IMR-90 (cell line): ENCODE data around the gene SNRPD3. TPM values are rescaled to one million over a fixed set of nuclear protein-coding genes. Genes with fewer than 3 reads are reported as not detected.

ENCODE experiments used
- ATAC-seq: fragments of 200-7000 bp; cut with Tn5 transposase; 2 replicates; pipeline ENCODE4 v1.9.1; 2020; ENCODE audit warnings: low read depth, mild to moderate bottlenecking, moderate library complexity
- BruUV-seq: library from RNA; stranded (reverse); fragments of 400-500 nt; replicated peaks from 2 replicates; lab custom pipeline; 2021; lab: Mats Ljungman, UMichigan
- CTCF ChIA-PET: fragments of 300-600 bp; formaldehyde crosslinking; extraction: SDS; loops from one replicate; lab custom pipeline; 2021; ENCODE audit warnings: antibody characterized with exemption; lab: Yijun Ruan, JAX
- POLR2A ChIA-PET: fragments of 300-600 bp; sonication (Branson Sonifier 250); formaldehyde crosslinking; loops from one replicate; lab custom pipeline; 2022; ENCODE audit warnings: antibody characterized with exemption; ENCODE audit not compliant: unreplicated experiment; lab: Charles Lee
- DNase-seq: peaks from one replicate; pipeline ENCODE4 v3.0.0; 2013
- H2AFZ ChIP-seq: replicated peaks from 2 replicates; pipeline ENCODE3; 2013; ENCODE audit warnings: low read length, mild to moderate bottlenecking; ENCODE audit not compliant: poor library complexity
- H2AK5ac ChIP-seq: 2 replicates; pipeline ENCODE4 v1.6.1; 2013; ENCODE audit warnings: low read depth, low read length, inconsistent platforms
- H2AK9ac ChIP-seq: replicated peaks from 2 replicates; pipeline ENCODE3; 2013; ENCODE audit warnings: mild to moderate bottlenecking, low read depth, low read length, moderate library complexity; ENCODE audit not compliant: poor library complexity
- H2BK120ac ChIP-seq: 2 replicates; pipeline ENCODE4 v1.6.1; 2013; ENCODE audit warnings: low read depth, low read length, inconsistent platforms
- H2BK15ac ChIP-seq: 3 replicates; pipeline ENCODE4 v1.6.1; 2013; ENCODE audit warnings: low read depth, low read length, inconsistent platforms
- H2BK20ac ChIP-seq: 2 replicates; pipeline ENCODE4 v1.6.1; 2013; ENCODE audit warnings: low read depth, mild to moderate bottlenecking, inconsistent platforms, low read length, moderate library complexity
- H2BK5ac ChIP-seq: 2 replicates; pipeline ENCODE4 v1.6.1; 2013; ENCODE audit warnings: mild to moderate bottlenecking, low read depth, low read length, inconsistent platforms; ENCODE audit not compliant: poor library complexity, severe bottlenecking
- H3K14ac ChIP-seq: replicated peaks from 2 replicates; pipeline ENCODE4 v1.6.1; 2013; ENCODE audit warnings: low read depth, low read length, inconsistent platforms
- H3K18ac ChIP-seq: 2 replicates; pipeline ENCODE4 v1.6.1; 2013; ENCODE audit warnings: low read depth, low read length, control low read depth
- H3K23ac ChIP-seq: 2 replicates; pipeline ENCODE4 v1.6.1; 2013; ENCODE audit warnings: low read depth, low read length, inconsistent platforms
- H3K27ac ChIP-seq: 2 replicates; pipeline ENCODE4 v1.5.1; 2013; ENCODE audit warnings: mild to moderate bottlenecking, control low read depth, low read length; ENCODE audit not compliant: insufficient read depth
- H3K27me3 ChIP-seq: 2 replicates; pipeline ENCODE4 v1.6.1; 2013; ENCODE audit warnings: low read length; ENCODE audit not compliant: control insufficient read depth, insufficient read depth
- H3K36me3 ChIP-seq: 2 replicates; pipeline ENCODE4 v1.6.1; 2013; ENCODE audit warnings: low read length, mixed read lengths; ENCODE audit not compliant: control insufficient read depth, insufficient read depth
- H3K4ac ChIP-seq: 2 replicates; pipeline ENCODE4 v1.6.1; 2013; ENCODE audit warnings: low read depth, low read length, inconsistent platforms
- H3K4me1 ChIP-seq: 2 replicates; pipeline ENCODE4 v1.6.1; 2013; ENCODE audit warnings: low read length, mixed read lengths; ENCODE audit not compliant: control insufficient read depth, insufficient read depth
- H3K4me2 ChIP-seq: 2 replicates; pipeline ENCODE4 v1.6.1; 2013; ENCODE audit warnings: low read depth, mild to moderate bottlenecking, control low read depth, low read length, moderate library complexity
- H3K4me3 ChIP-seq: 2 replicates; pipeline ENCODE4 v1.5.1; 2013; ENCODE audit warnings: low read depth, mild to moderate bottlenecking, control low read depth, low read length, moderate library complexity; ENCODE audit not compliant: insufficient read depth
- H3K56ac ChIP-seq: 2 replicates; pipeline ENCODE4 v1.6.1; 2013; ENCODE audit warnings: low read length, inconsistent platforms; ENCODE audit not compliant: insufficient read depth; ENCODE audit errors: extremely low read depth
- H3K79me1 ChIP-seq, 2 experiments: 2 replicates each; pipeline ENCODE4 v1.6.1; 2013; ENCODE audit warnings: low read length in 2 of 2, inconsistent platforms in 1 of 2, low read depth in 1 of 2
- H3K9ac ChIP-seq: 2 replicates; pipeline ENCODE4 v1.6.1; 2013; ENCODE audit warnings: low read depth, low read length, control low read depth
- H3K9me1 ChIP-seq: 2 replicates; pipeline ENCODE4 v1.6.1; 2013; ENCODE audit warnings: low read length, inconsistent platforms; ENCODE audit not compliant: insufficient read depth
- H3K9me3 ChIP-seq: 2 replicates; pipeline ENCODE4 v1.6.1; 2013; ENCODE audit warnings: low read length; ENCODE audit not compliant: control insufficient read depth, insufficient read depth
- H4K20me1 ChIP-seq: 2 replicates; pipeline ENCODE4 v1.6.1; 2013; ENCODE audit warnings: low read length, inconsistent platforms; ENCODE audit not compliant: insufficient read depth
- H4K5ac ChIP-seq: 2 replicates; pipeline ENCODE4 v1.6.1; 2013; ENCODE audit warnings: mild to moderate bottlenecking, low read depth, low read length, control low read depth
- H4K8ac ChIP-seq, 2 experiments: 2 replicates each; pipeline ENCODE4 v1.6.1; 2013; ENCODE audit warnings: low read depth in 2 of 2, low read length in 2 of 2, control low read depth in 1 of 2, inconsistent platforms in 1 of 2
- H4K91ac ChIP-seq: 2 replicates; pipeline ENCODE4 v1.6.1; 2013; ENCODE audit warnings: low read depth, low read length, inconsistent platforms; ENCODE audit not compliant: insufficient read depth
- BHLHE40 ChIP-seq: fragments of 150-350 bp; IDR thresholded peaks from 2 replicates; pipeline ENCODE4 v1.6.1; 2016; ENCODE audit warnings: mild to moderate bottlenecking, low read depth, low read length
- CEBPB ChIP-seq: IDR thresholded peaks from 2 replicates; pipeline ENCODE4 v1.6.1; 2012; ENCODE audit warnings: low read depth, low read length, improper control_type of control experiment
- CHD1 ChIP-seq: IDR thresholded peaks from 2 replicates; pipeline ENCODE4 v1.6.1; 2012; ENCODE audit warnings: low read depth, low read length, improper control_type of control experiment
- MAFK ChIP-seq: IDR thresholded peaks from 2 replicates; pipeline ENCODE4 v1.6.1; 2012; ENCODE audit warnings: low read depth, low read length, improper control_type of control experiment
- NFE2L2 ChIP-seq: fragments of 150-350 bp; IDR thresholded peaks from 2 replicates; pipeline ENCODE4 v1.6.1; 2016; ENCODE audit warnings: low read depth, mild to moderate bottlenecking, low read length
- POLR2A ChIP-seq: IDR thresholded peaks from 2 replicates; pipeline ENCODE4 v1.6.1; 2012; ENCODE audit warnings: mild to moderate bottlenecking, low read depth, low read length
- RAD21 ChIP-seq: IDR thresholded peaks from 2 replicates; pipeline ENCODE4 v1.6.1; 2012; ENCODE audit warnings: low read length, improper control_type of control experiment
- RCOR1 ChIP-seq: IDR thresholded peaks from 2 replicates; pipeline ENCODE4 v1.6.1; 2012; ENCODE audit warnings: mild to moderate bottlenecking, low read length, improper control_type of control experiment; ENCODE audit not compliant: insufficient replicate concordance
- RFX5 ChIP-seq: IDR thresholded peaks from 2 replicates; pipeline ENCODE4 v1.8.0; 2012; ENCODE audit warnings: low read depth, mild to moderate bottlenecking, low read length, moderate library complexity
- SMC3 ChIP-seq: fragments of 150-350 bp; IDR thresholded peaks from 2 replicates; pipeline ENCODE4 v1.6.1; 2016; ENCODE audit warnings: low read depth, mild to moderate bottlenecking, antibody characterized with exemption, low read length, moderate library complexity
- WGBS, 2 experiments: methylation state at CpG; one replicate each; pipeline versions ENCODE4 v1.1.5 to v1.1.7; 2013; ENCODE audit warnings: missing lambda C conversion rate in 2 of 2; ENCODE audit not compliant: insufficient read length in 1 of 2; ENCODE audit errors: extremely low coverage in 2 of 2; 5-methylcytosine and 5-hydroxymethylcytosine counted together
- dilution Hi-C: fragments of 300-500 bp; cut with HindIII; formaldehyde crosslinking; loops from one replicate; pipeline ENCODE4 v1.14.3; 2018; ENCODE audit warnings: low sequenced_read_pairs; ENCODE audit not compliant: unreplicated experiment
- in situ Hi-C: fragments of 300-500 bp; cut with MboI; formaldehyde crosslinking; loops from 3 replicates; pipeline ENCODE4 v1.14.3; 2019; ENCODE audit warnings: low sequenced_read_pairs, inconsistent platforms, mixed read lengths
- intact Hi-C: fragments of 100-400 bp; cut with micrococcal nuclease; formaldehyde crosslinking; loops from 2 replicates; pipeline ENCODE4 v1.10.0; 2022
- polyA plus RNA-seq, 3 experiments: library from polyadenylated mRNA; depleted of rRNA; stranded (reverse); fragments of >200 nt; gene quantifications; 2 replicates each; pipeline ENCODE4 v1.2.3, GENCODE V29; 2012; ENCODE audit warnings: low replicate concordance in 1 of 3
- total RNA-seq: library from RNA; depleted of rRNA; stranded (reverse); fragments of >200 nt; gene quantifications from 2 replicates; pipeline ENCODE4 v1.2.3, GENCODE V29; 2012
- TF ChIP-seq, protein P1 (sequence below): conservative IDR thresholded peaks from 2 replicates; pipeline ENCODE4 v1.5.1; 2012; ENCODE audit warnings: mild to moderate bottlenecking, low read depth, low read length, improper control_type of control experiment
- TF ChIP-seq, protein P2 (sequence below): fragments of 150-350 bp; IDR thresholded peaks from 2 replicates; pipeline ENCODE4 v1.6.1; 2017; ENCODE audit warnings: mild to moderate bottlenecking, antibody characterized with exemption, low read length, low read depth
- TF ChIP-seq, protein P3 (sequence below): fragments of 150-350 bp; IDR thresholded peaks from 2 replicates; pipeline ENCODE4 v1.6.1; 2016; ENCODE audit warnings: low read depth, mild to moderate bottlenecking, low read length, moderate library complexity, borderline replicate concordance

The SNRPD3 gene
- total and polyA plus RNA-seq, 2 of the 4 experiments (the other 2 are of a cell fraction): 158 to 283 TPM

DNA sequence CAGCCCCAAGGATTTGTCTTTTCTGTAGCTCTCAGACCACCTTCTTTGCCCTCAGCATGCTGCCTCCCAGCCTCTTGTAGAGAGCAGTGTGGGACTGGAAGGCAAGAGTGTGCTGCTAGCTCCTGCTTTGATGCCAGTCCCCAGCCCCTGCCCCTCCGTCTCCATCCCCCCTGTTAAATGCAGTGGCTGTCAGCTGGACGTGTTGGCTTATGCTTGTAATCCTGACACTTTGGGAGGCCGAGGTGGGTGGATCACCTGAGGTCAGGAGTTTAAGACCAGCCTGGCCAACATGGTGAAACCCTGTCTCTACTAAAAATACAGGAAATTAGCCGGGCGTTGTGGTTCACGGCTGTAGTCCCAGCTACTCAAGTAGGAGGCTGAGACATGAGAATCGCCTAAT is 15.5 kb downstream of the SNRPD3 start:
- no peak overlapping the region for H2BK20ac ChIP-seq
- TF ChIP-seq RAD21 (no peak), CHD1 (no peak), RCOR1 (no peak), NFE2L2 (no peak), MAFK (no peak), CEBPB (no peak), BHLHE40 (no peak), SMC3 (no peak), RFX5 (no peak), POLR2A (no peak)
- TF ChIP-seq, protein P1, sequence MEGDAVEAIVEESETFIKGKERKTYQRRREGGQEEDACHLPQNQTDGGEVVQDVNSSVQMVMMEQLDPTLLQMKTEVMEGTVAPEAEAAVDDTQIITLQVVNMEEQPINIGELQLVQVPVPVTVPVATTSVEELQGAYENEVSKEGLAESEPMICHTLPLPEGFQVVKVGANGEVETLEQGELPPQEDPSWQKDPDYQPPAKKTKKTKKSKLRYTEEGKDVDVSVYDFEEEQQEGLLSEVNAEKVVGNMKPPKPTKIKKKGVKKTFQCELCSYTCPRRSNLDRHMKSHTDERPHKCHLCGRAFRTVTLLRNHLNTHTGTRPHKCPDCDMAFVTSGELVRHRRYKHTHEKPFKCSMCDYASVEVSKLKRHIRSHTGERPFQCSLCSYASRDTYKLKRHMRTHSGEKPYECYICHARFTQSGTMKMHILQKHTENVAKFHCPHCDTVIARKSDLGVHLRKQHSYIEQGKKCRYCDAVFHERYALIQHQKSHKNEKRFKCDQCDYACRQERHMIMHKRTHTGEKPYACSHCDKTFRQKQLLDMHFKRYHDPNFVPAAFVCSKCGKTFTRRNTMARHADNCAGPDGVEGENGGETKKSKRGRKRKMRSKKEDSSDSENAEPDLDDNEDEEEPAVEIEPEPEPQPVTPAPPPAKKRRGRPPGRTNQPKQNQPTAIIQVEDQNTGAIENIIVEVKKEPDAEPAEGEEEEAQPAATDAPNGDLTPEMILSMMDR: no peak
- TF ChIP-seq, protein P2, sequence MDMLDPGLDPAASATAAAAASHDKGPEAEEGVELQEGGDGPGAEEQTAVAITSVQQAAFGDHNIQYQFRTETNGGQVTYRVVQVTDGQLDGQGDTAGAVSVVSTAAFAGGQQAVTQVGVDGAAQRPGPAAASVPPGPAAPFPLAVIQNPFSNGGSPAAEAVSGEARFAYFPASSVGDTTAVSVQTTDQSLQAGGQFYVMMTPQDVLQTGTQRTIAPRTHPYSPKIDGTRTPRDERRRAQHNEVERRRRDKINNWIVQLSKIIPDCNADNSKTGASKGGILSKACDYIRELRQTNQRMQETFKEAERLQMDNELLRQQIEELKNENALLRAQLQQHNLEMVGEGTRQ: no peak
- TF ChIP-seq, protein P3, sequence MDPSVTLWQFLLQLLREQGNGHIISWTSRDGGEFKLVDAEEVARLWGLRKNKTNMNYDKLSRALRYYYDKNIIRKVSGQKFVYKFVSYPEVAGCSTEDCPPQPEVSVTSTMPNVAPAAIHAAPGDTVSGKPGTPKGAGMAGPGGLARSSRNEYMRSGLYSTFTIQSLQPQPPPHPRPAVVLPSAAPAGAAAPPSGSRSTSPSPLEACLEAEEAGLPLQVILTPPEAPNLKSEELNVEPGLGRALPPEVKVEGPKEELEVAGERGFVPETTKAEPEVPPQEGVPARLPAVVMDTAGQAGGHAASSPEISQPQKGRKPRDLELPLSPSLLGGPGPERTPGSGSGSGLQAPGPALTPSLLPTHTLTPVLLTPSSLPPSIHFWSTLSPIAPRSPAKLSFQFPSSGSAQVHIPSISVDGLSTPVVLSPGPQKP: no peak
- BruUV-seq: no TSS peak
- H3K9me1 ChIP-seq: 0 out of 2 replicates have a peak, but pooled peaks cover 7% of the 10 kb centered on the region
- H3K36me3 ChIP-seq: peaks cover 50% of the 10 kb centered on the region
- H4K5ac ChIP-seq: no peak overlapping the region
- H3K9me3 ChIP-seq: no peaks in the 10 kb centered on the region
- no peak overlapping the region for H4K8ac ChIP-seq
- no peak overlapping the region for H2AK5ac ChIP-seq
- H3K23ac ChIP-seq: no peak overlapping the region
- H2BK120ac ChIP-seq: no peak overlapping the region
- dilution Hi-C loops: no loop called here
- no peak overlapping the region for H3K4ac ChIP-seq
- no peak overlapping the region for H3K4me3 ChIP-seq
- no peak for ATAC-seq
- no peak overlapping the region for H2BK5ac ChIP-seq
- no peak overlapping the region for H2AFZ ChIP-seq
- H3K27ac ChIP-seq: no peak overlapping the region
- H4K20me1 ChIP-seq: peaks cover 20% of the 10 kb centered on the region
- H3K18ac ChIP-seq: no peak overlapping the region
- intact Hi-C loops: no loop called here
- H3K79me1 ChIP-seq: peaks cover 27 to 44% of the 10 kb centered on the region in 2 experiments
- H2AK9ac ChIP-seq: no peak overlapping the region
- no peaks in the 10 kb centered on the region; the same call in 1 of the 2 replicates for H3K4me1 ChIP-seq
- H3K14ac ChIP-seq: no peak overlapping the region
- ChIA-PET POLR2A (no interaction called here), CTCF (interaction anchor here (0.6 kb wide), 1 partner anchor 26 kb away, joined by 3 read pairs; no protein-coding TSS in a partner anchor)
- H3K4me2 ChIP-seq: no peak overlapping the region
- DNase-seq: no peak
- H3K27me3 ChIP-seq: no peaks in the 10 kb centered on the region
- in situ Hi-C loops: no loop called here
- no peak overlapping the region for H4K91ac ChIP-seq
- H3K56ac ChIP-seq: no peak overlapping the region
- H3K9ac ChIP-seq: no peak overlapping the region
- no peak overlapping the region for H2BK15ac ChIP-seq
- WGBS, 2 experiments: 100% methylated on average over 1 of the region's 7 CpGs; no CpG with 5 or more reads in 1 of the 2 experiments
